DMS53 treated with DMSO at 0.1 percent for 48 hours (cell line): Measurements from ENCODE around the gene CNTNAP2.

ENCODE experiments used
- DNase-seq: peaks from one replicate; lab custom pipeline; 2025; ENCODE audit not compliant: unreplicated experiment; lab: John Stamatoyannopoulos, UW

Gene CNTNAP2

GRCh38 chr7:148211740-148212151, 2095.1 kb downstream of the CNTNAP2 start:
- peak; percentile 3 for DNase-seq

- DNase-seq: no peak
Measured at GRCh38 chr7:148212731-148213130, 2096.1 kb downstream of the CNTNAP2 start.

DNA sequence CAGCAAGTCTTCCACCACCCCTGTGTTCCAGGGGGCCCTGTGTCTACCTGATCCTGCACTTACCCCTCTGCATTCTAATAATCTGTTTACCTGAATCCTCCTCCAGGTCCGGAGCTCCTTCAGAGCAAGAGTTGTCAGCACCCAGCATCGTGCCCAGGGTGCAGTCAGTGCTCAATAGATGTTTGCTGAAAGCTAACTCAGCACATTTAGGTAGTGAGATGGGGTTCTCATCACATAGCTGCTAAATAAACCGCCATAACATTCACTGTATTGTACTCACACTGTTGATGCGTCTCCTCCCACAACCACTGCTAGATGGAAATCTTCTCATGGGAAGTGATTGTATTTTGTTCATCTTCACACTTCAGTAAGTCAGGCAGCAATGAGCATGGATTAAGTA, 2097.5 kb downstream of the CNTNAP2 start:
- DNase-seq: no peak

DNA sequence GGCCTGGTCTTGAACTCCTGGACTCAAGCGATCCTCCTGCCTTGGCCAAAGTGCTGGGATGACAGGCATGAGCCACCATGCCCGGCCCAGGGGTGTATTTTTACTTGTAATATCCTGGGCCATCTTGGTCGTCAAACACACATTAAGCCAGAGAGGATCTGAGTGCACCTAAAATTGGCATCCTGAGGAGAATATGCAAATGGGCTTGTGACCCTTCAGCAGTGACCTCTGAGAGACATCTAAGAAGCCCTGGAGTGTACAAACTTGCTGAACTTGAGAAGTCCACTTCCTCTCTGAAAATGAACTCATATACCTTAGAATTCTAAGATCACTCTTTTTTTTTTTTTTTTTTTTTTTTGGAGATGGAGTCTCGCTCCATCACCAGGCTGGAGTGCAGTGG, 2102.0 kb downstream of the CNTNAP2 start:
- no peak for DNase-seq

DNA sequence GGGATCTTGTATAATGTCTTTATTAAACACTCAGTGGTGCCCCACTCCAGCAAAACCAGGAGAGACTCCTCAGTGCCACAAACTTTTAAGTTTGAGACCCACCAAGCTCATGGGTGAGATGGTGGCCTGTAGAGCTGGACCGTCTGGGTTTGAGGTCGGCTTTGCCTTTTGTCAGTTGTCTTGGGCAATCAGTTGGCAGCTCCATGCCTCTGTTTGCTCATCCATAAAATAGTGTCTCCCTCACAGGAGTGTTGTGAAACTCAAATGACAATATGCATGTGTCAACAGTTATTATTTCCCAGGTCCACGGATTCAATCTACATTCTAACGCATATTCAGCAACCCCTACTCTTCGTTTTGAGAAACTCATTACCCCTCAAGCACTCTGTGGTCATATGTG, 2106.1 kb downstream of the CNTNAP2 start:
- DNase-seq: no peak

DNA sequence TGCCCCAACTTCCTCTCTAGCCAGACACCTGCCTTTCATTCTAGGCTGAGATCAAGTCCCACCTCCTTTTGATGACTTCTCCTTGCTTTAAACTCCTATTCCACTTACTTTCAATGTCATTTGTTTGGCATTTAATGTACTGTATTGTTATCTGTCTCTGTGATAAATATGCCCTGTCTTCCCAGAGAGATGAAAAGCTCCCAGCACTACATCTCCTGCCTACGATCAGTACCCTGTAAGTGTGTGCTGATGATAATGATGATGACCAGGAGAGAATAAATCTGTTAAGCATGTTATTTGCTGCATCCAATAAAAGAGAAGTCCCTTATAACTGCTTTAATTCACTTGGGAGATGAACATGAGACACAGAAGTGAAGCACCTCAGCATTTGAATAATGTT, 2106.6 kb downstream of the CNTNAP2 start:
- no peak for DNase-seq

GRCh38 chr7:148223738-148224137, 2107.1 kb downstream of the CNTNAP2 start:
- no peak for DNase-seq

DNA sequence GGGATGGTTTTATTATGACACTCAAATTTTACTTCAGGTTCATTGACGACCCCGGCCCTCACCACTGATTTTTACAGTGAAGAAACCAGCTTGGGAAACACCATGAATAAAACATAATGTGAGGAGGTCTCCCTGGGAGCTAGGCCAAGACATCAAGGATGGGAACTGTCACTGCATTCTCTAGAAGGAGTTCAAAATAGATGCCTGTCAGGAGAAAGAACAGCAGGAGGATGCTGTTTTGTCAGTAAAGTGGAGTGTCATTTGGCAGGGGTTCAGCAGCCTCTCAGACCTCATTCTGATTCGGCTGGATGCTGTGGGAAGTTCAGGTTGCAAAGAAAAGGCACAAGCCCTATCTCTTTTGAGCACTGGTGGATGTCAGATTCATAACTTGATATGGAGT, 2113.7 kb downstream of the CNTNAP2 start:
- DNase-seq: no peak

DNA sequence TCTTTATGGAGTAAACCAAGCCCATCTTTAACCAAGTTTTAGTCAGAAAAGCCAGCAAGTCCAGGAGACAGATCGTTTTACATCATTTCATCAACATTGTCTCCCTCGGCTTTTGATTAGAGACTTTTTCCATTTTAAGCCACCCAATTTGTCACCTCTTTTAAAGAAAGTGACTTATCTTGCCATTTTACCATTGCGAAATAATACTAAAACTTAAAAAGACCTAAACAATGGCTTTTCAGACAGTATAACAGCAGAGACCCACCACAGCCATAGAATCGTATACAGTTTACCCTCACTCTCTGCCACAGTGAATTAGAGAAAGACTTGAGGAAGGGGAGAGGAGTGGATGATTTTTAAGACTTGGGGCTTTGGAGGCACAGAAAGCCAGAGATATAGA, 2114.3 kb downstream of the CNTNAP2 start:
- DNase-seq: no peak

GRCh38 chr7:148232784-148233183, 2116.2 kb downstream of the CNTNAP2 start:
- DNase-seq: no peak

GRCh38 chr7:148234715-148235114, 2118.1 kb downstream of the CNTNAP2 start:
- no peak for DNase-seq

- no peak for DNase-seq
Measured at GRCh38 chr7:148238761-148239325, 2122.2 kb downstream of the CNTNAP2 start.

DNA sequence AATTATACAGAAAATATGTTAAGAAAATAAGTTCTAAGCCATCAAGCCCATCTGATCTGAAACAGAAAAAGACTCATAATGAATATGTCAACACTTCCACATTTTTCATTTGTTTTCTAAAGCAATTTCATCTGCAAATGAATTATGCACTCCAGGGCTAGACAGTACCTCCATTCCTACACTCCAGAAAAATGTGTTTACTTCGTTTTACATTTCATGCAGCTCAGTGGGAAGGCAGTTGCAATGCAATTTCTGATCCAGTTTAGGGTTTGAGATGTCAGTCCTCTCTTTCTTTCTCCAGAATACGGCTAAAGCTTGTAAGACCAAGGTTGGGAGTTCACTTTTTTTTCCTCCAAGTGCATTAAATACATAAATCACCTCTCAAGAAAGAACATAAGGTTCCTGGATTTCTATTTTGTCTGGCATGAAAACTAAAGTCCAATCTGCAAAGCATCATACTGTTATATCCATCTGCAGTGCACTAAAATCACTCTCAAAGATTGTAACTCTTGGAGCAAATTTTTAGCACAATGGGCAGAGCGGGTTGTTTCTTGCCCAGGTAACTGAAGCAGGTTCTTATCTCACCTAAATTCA, 2125.2 kb downstream of the CNTNAP2 start:
- no peak for DNase-seq

GRCh38 chr7:148242294-148242821, 2125.8 kb downstream of the CNTNAP2 start:
- peak; percentile 78 for DNase-seq

DNA sequence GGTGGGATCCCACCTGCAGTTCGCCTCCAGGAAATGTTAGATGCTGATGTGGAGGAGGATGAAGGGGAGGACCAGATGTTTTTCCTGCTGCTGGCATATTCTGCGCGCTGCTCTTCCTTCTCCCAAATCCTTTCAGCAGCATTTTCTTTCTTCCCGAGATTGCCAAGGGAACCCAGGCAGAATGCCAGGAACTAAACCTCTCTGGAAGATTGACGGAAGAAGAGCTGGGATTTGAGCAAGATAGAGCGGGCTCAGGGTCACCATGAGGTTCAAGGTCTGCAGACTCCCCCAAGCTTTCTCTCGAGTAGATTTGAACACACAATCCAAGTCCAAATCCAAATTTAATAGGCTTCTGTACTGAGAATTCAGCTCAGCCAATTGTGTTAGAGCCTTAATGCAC, 2128.8 kb downstream of the CNTNAP2 start:
- DNase-seq: no peak

DNA sequence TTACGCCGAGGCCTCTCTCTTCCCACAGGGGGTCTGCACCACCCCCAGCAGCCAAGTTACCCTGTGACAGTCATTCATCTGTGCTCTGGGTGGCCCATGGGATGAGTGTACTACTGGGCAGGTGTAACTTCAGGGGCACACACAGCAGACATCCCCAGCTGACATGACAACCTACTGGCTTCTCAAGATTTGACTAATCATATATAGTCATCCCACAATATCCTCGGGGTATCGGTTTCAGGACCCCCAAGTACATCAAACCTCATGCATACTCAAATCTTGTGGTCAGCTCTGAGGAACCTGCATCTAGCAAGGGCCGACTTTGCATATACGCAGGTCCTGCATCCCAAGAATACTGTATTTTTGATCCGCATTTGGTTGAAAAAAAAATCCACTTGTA, 2137.0 kb downstream of the CNTNAP2 start:
- no peak for DNase-seq

GRCh38 chr7:148255333-148255732, 2138.7 kb downstream of the CNTNAP2 start:
- no peak for DNase-seq

DNA sequence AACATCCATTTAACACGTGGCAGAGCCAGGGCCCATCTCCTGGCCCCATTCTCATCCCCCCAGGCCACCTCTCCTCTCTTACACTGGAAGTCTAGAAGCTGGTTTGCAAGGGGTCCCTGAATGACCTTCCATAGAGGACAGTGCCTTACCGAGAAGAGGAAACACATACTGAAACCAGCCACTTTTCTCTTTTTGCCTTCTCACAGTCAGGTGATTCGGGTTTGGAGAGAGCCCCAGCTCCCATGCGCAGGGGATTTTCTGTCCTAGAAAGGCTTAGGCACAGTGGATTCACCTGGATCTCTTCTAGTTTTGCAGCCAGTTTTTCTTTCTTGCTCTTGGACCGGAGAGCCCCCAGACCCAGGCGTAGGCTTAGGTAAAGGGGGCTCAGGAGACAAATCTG, 2139.8 kb downstream of the CNTNAP2 start:
- no peak for DNase-seq

- DNase-seq: no peak
Measured at GRCh38 chr7:148260599-148260998, 2144.0 kb downstream of the CNTNAP2 start.

DNA sequence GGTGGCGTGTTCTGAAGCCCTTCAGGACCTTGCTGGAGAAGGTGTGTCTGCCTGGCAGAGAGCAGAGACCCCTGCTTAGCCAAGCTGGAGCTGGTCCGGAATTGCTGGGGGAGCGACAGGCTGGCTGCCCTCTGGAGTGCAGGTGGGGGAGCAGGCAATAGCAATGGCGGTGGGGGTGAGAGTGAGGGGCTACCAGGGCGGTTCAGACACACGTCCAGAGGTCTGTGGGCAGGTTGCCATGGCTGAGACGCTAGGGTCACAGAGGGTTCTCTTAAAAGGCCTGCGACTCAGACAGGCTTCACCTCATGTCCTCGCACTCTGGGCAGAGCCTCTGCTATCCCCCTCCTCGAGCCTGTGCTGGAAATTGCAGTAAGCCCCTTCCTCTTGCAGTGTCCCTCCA, 2144.9 kb downstream of the CNTNAP2 start:
- no peak for DNase-seq

GRCh38 chr7:148261996-148262688, 2145.5 kb downstream of the CNTNAP2 start:
- no peak for DNase-seq

GRCh38 chr7:148262721-148263229, 2146.2 kb downstream of the CNTNAP2 start:
- DNase-seq: peak; percentile 18
